GM19351 (cell line): ENCODE results near the gene CADPS2.

Source experiments
- ATAC-seq: cut with Tn5 transposase; IDR thresholded peaks from one replicate; pipeline ENCODE4 v1.9.1; 2021; ENCODE audit warnings: mild to moderate bottlenecking, moderate library complexity; ENCODE audit not compliant: unreplicated experiment

CADPS2 gene

GRCh38 chr7:122407195-122407594, 479.1 kb downstream of the CADPS2 start:
- ATAC-seq, result no peak

- no peak for ATAC-seq
These were observed 483.1 kb downstream of the CADPS2 start for GRCh38 chr7:122403113-122403512.

DNA sequence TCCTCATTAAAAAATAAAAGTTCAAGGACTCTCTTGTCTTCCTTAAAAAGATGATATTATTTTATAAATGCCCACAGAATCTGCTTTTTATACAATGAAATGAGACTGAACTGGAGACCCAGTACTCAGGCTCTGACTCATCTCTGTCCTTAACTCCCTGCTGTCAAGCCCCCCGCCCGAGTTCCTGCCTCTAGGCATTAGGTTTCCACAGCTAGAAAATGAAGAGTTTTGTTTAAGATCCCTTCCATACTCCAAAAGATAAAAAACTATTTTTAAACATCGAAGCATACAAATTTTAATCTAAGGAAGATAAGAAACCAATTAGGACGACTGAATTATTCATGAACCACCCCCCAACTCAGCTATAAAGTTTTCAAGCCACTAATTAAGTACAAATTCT, 484.0 kb downstream of the CADPS2 start:
- ATAC-seq, result no peak

GRCh38 chr7:122397381-122397780, 488.9 kb downstream of the CADPS2 start:
- no peak for ATAC-seq

GRCh38 chr7:122394512-122394911, 491.7 kb downstream of the CADPS2 start:
- ATAC-seq, result no peak

DNA sequence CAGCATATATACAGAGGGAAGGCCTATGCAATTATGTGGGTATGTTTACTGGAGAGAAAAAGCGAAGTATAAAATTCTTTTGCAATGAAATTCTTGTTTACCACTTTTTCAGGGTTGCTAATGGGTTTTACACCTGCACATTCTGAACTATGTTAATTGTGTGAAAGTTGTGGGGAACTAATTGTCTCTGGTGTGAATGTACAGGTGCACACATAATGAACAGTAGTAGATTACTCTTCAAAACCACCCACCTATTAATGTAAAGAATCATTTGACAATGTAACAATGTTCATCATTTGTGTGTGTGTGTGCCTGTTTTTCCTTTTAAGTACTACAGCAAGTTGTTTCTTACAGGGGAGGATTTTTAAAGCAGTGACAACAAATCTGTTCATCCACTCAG, 501.7 kb downstream of the CADPS2 start:
- ATAC-seq, result no peak

- ATAC-seq, result peak; percentile 94
These were observed 502.3 kb downstream of the CADPS2 start for GRCh38 chr7:122383934-122384333.

GRCh38 chr7:122380992-122381391, 505.3 kb downstream of the CADPS2 start:
- no peak for ATAC-seq

DNA sequence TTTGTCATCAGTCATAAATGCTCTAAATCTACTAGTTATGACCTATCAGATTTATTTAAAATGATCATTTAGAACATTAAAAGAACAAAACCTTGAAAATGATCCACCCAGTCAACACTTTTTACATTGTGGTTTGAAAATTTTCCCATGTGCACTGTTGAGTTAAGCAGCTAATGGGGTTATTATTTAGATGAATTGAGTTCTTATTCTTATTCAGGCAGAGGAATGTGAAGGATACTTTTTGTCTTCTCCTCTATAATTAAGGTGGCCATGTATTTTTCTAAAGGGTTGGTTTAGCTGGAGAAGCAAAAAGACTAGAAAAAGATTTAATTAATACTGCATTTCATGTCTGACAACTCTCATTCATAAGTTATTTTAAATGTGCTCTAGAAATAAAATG, 506.8 kb downstream of the CADPS2 start:
- ATAC-seq, result no peak

- no peak for ATAC-seq
These were observed 516.5 kb downstream of the CADPS2 start for GRCh38 chr7:122369756-122370155.

DNA sequence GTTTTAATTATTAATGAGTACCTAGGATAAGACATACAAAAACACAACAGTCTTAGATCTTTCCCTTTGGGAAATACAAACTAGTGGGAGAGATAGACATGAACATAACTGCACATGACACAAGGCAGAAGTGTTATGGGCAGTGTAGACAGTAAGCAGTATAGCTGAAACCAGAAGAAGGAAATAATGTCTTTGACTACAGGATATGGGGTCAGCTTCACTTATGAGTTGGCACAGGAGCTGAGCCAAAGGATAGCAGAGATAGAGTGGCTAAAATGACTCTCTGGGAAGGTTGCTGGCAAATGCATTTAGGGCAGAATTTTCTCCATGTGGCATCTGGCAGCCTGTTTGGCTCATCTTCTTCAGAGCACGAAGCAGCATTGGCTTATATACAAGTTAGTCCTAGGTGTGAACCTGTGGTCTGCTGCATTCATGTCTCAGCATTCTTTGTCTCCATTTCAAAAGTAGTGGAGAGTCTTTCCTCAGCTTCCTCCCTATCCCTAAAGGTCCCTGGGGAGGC, 521.4 kb downstream of the CADPS2 start:
- no peak for ATAC-seq

- ATAC-seq, result no peak
These were observed 523.1 kb downstream of the CADPS2 start for GRCh38 chr7:122363144-122363543.

- ATAC-seq, result no peak
These were observed 523.8 kb downstream of the CADPS2 start for GRCh38 chr7:122362473-122362872.

GRCh38 chr7:122354656-122355055, 531.6 kb downstream of the CADPS2 start:
- no peak for ATAC-seq

DNA sequence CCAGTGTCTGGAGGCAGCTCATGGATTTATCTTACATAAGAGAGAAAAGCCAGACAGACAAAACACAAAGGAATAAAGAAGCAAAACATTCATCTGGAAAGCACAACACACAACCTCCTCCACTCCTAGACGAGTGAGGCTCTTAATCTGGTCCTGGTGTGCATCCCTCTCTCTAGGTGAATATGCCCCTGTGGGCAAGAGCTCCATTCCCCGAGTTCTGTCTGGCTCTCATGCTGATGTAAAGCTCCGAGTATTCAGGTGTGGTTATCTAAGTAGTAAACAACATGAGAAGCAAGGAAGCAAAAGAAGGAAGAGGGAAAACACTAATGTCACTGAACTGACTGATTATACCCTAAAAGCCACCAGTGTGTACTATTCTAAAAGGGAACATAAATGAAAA, 533.8 kb downstream of the CADPS2 start:
- ATAC-seq, result no peak

- ATAC-seq, result no peak
These were observed 535.6 kb downstream of the CADPS2 start for GRCh38 chr7:122350701-122351100.

DNA sequence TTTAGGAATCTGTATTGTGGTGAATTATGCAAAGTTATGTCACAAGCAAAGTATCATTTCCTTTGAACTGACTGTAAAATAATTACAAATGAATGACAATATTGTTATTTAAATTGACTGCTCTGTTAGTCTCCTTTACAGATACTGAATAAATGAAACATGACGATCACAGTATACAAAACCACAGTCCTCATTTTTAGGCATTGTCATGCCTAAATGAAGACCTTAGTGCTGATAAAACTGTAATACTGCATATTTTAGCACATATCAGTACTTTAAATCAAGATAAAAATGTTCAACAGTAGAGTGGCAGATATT, 542.0 kb downstream of the CADPS2 start:
- no peak for ATAC-seq

DNA sequence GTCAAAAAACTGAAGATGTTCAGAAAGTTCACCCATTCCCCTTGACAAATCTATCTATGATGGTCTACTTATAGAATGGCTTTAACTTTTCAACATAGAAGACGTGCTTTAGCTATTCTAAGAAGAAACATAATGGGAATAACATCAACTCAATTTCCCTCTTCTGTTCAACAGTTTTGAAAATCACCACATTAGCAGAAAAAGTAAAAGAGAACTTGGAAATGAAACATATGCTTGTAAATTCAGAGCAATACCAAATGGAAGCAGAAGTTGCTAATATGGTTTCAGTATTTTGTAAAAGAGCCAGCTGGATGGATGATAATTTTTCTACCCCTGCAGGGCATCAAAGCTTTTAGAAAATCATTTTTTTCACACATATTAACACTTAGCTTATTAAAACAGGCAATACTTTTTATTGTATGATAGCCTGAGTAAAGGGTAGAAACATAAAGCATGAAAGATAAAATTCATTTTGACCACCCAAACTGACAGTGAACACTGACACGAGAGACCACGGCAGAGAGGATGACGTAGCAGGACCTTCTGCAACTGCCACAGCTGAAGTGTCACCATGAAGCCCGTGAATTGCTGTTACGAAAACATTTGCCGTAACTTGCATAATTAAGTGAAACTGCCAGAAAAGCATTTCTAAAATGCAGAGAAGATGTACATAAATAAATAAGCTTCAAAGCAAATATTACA, 542.5 kb downstream of the CADPS2 start:
- ATAC-seq, result no peak

- no peak for ATAC-seq
These were observed 545.8 kb downstream of the CADPS2 start for GRCh38 chr7:122340427-122340826.

- ATAC-seq, result no peak
These were observed 546.9 kb downstream of the CADPS2 start for GRCh38 chr7:122339145-122339904.

DNA sequence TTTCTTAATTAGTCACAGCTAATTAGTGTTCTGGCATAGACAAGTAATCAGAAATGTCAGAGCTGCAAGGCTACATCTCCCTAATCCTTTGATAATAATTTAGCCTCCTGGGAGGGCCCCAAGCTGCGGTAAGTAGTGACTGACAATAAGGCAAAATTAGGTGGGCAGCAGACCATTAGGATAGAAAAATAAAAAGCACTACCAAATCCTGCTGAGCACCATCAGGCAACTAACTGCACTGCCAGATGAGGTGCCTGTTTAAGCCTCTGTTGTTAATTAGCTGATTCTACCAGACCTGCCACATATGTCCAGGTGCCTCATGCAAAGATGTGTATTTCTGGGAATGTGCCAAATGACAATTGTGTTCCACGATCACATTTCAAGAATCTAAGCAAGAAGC, 549.2 kb downstream of the CADPS2 start:
- no peak for ATAC-seq

- no peak for ATAC-seq
These were observed 557.0 kb downstream of the CADPS2 start for GRCh38 chr7:122329145-122329802.
